Transverse colon (tissue), 4 donors: Measurements from ENCODE around the gene PCDHA3.

Experiments used
- CTCF ChIP-seq, 5 experiments: fragments of 200-600 bp in 3 of 5; fragments of 450-650 bp in 2 of 5; sonication (generic) in 3 of 5; IDR thresholded peaks; 1 replicate in 2 of 5; 2 replicates in 3 of 5; pipeline ENCODE4 v1.5.1; 2016 to 2017; ENCODE audit warnings: antibody characterized with exemption in 5 of 5, inconsistent platforms in 3 of 5, mild to moderate bottlenecking in 2 of 5, moderate library complexity in 1 of 5
- POLR2A ChIP-seq: fragments of 450-650 bp; IDR thresholded peaks from one replicate; pipeline ENCODE4 v1.6.1; 2016; ENCODE audit warnings: antibody characterized with exemption, mild to moderate bottlenecking, moderate library complexity
- POLR2AphosphoS5 ChIP-seq, 3 donors: sonication (generic); formaldehyde crosslinking; IDR thresholded peaks; one replicate each; pipeline ENCODE4 v1.6.1; 2016; ENCODE audit warnings: antibody characterized with exemption in 3 of 3

GRCh38 chr5:140840978-140841962 is 40.4 kb downstream of the PCDHA3 start, which contains the start of gene PCDHA8:
- TF ChIP-seq CTCF (IDR thresholded peaks at IDR 0.05) (no peak), POLR2AphosphoS5 (IDR thresholded peaks at IDR 0.05) (no peak), POLR2A (no peak)
